GM23338 (cell line): Measurements from ENCODE around the gene SLC38A10.

Experiments used
- CTCF ChIP-seq, 2 experiments: fragments of 200-600 bp in 1 of 2; sonication (generic) in 1 of 2; conservative IDR thresholded peaks; 2 replicates each; pipeline versions ENCODE4 v1.5.1 to v1.6.1; 2016 to 2017; ENCODE audit warnings: antibody characterized with exemption in 2 of 2, low read depth in 2 of 2, mild to moderate bottlenecking in 2 of 2, moderate library complexity in 1 of 2
- NANOG ChIP-seq: IDR thresholded peaks from 2 replicates; pipeline ENCODE4 v1.6.1; 2016; ENCODE audit warnings: antibody characterized with exemption, borderline replicate concordance

DNA sequence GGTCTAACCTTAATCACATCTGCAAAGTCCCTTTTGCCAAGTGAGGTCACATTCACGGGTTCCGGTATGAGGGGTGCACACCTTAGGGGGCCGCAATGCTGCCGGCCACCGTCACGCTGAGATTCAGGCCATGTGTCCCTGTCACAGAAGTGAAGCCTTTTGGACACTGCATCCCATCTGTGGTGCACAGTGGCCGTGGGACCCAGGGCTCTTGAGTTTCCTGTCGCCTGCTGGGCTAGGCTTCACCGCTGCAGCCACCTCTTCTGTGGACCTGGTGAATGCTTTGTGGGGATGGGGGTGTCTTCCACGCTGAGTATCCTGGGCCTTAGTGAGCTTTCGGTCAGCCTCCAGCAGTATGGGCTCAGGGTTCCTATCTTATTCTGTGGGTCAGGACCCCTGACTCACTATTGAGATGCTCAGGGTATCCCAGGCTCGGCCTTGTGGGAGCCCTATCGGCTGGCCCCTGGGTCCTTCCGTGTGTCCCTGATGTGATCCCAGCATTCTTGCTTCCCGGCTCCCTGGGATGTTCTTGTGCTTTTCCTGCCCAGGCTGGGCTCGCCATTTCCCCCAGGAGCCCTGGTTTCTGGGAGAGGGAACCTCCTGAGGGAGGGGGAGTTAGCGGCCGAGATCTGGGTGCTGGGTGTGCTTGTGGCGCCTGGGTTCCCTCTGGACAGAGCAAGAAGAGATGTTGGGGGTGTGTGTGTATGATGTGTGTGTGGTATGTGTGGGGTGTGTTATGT is 4.9 kb upstream of the SLC38A10 start:
- no peak for TF ChIP-seq NANOG
- no peak for TF ChIP-seq CTCF (conservative IDR thresholded peaks at IDR 0.05; ENCODE audit: low read depth in 2 of 2)
